Nephron progenitor cell (in vitro differentiated cells): ENCODE results near the gene ZNF397.
A peak's percentile ranks its signal among the peaks of the same experiment; 100 is the strongest.

Experiments
- DNase-seq: peaks from one replicate; pipeline ENCODE4 v3.0.0; 2021
- H3K27ac Mint-ChIP-seq: 2 replicates; pipeline ENCODE4 v1.8.0; 2021; ENCODE audit warnings: mild to moderate bottlenecking, moderate library complexity, mixed read lengths
- H3K27me3 Mint-ChIP-seq: 2 replicates; pipeline ENCODE4 v1.8.0; 2021; ENCODE audit warnings: mild to moderate bottlenecking, low read depth, mixed read lengths; ENCODE audit not compliant: poor library complexity
- H3K36me3 Mint-ChIP-seq: 2 replicates; pipeline ENCODE4 v1.8.0; 2021; ENCODE audit warnings: low read depth, mixed read lengths
- H3K4me1 Mint-ChIP-seq: 2 replicates; pipeline ENCODE4 v1.8.0; 2021; ENCODE audit warnings: mixed read lengths
- H3K4me3 Mint-ChIP-seq: 2 replicates; pipeline ENCODE4 v1.8.0; 2021; ENCODE audit warnings: mild to moderate bottlenecking, moderate library complexity, mixed read lengths
- H3K9me3 Mint-ChIP-seq: 2 replicates; pipeline ENCODE4 v1.8.0; 2021; ENCODE audit warnings: mild to moderate bottlenecking, moderate library complexity, mixed read lengths
- CTCF ChIP-seq: fragments of 200-600 bp; sonication (generic); IDR thresholded peaks from 2 replicates; pipeline ENCODE4 v1.5.0; 2021; ENCODE audit warnings: antibody characterized with exemption

The ZNF397 gene

DNA sequence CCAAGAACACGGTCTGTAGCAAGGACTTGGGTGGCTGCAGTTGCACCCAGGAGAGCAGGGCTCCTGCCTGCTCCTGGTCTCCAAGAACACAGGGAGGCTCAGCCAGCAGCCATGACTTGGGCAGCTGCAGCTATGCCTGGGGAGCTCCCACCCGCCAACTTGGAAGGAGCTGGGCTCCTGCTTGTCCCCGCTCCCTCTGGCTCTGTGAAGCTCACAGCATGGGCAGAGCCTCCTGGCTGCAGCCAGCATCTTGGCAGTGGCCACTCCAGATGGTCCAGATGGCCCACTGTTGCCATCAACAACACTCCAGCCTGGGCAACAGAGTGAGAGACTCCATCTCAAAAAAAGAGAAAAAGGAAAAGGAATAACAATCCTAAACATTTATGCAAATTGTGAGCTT lies 44.0 kb downstream of the ZNF397 start:
- peaks cover 89% of the 10 kb centered on the region for H3K36me3 Mint-ChIP-seq
- no peak for DNase-seq
- no peak overlapping the region for H3K4me3 Mint-ChIP-seq
- peaks cover 8% of the 10 kb centered on the region for H3K27me3 Mint-ChIP-seq
- no peak for TF ChIP-seq CTCF
- H3K27ac Mint-ChIP-seq = no peak overlapping the region
- peaks cover 87% of the 10 kb centered on the region for H3K9me3 Mint-ChIP-seq
- H3K4me1 Mint-ChIP-seq = peaks cover 8% of the 10 kb centered on the region

DNA sequence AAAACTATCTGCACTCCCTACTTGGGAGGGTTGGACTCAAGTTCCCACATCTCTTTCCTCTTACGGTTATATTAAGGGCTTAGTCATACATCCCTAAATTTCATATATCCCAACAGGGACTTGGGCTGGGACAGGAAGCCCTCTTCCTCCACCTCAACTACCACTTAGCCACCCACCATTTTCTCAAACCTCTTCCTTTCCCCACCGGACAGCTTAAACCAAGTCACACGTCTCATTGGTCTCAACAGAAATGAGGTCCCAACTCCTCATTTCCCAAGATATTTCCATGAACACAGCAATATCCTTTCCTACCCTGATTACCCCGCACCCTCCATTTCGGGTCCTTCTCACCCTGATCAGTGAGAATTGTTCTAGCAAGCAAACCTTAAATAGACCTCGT lies 48.5 kb downstream of the ZNF397 start:
- H3K27ac Mint-ChIP-seq = peak overlapping the region; percentile 99
- peaks cover 35% of the 10 kb centered on the region for H3K4me1 Mint-ChIP-seq
- H3K9me3 Mint-ChIP-seq = peaks cover 50% of the 10 kb centered on the region
- DNase-seq = no peak
- H3K27me3 Mint-ChIP-seq = peaks cover 8% of the 10 kb centered on the region
- TF ChIP-seq CTCF = no peak
- peak overlapping the region; percentile 96 for H3K4me3 Mint-ChIP-seq
- H3K36me3 Mint-ChIP-seq = peaks cover 70% of the 10 kb centered on the region

DNA sequence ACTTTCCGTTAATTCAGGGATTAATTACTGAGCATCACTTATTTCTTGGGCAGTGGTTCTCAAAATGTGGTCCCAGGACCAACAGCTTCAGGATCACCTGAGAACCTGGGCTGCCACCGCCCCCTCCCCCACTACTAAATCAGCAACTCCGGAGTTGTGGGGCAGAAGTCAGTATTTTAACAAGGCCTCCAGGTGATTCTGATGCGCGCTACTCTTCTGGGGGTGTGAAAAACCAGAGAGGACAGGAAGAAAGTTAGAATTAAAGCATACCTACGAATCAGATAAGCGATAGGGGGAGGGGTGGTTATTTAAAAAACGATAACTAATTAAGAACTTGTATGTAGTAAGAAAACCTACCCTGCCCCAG lies 48.9 kb downstream of the ZNF397 start:
- Mint-ChIP-seq H3K27ac (peak overlapping the region; percentile 99), H3K36me3 (peaks cover 73% of the 10 kb centered on the region), H3K4me1 (peaks cover 35% of the 10 kb centered on the region), H3K9me3 (peaks cover 49% of the 10 kb centered on the region), H3K27me3 (peaks cover 8% of the 10 kb centered on the region), H3K4me3 (peak overlapping the region; percentile 96)
- TF ChIP-seq CTCF = no peak
- DNase-seq = peak; percentile 15

GRCh38 chr18:35290094-35290735 lies 49.4 kb downstream of the ZNF397 start, which contains the start of gene ZSCAN30:
ZSCAN30 (minus strand) TSS chr18:35290229; CDS start chr18:35264352, 25,877 bp downstream.
- Mint-ChIP-seq H3K4me1 (peaks cover 35% of the 10 kb centered on the region), H3K4me3 (peak within 1 kb of the TSS; percentile 96), H3K27ac (peak within 1 kb of the TSS; percentile 99), H3K27me3 (peaks cover 8% of the 10 kb centered on the region), H3K9me3 (peaks cover 44% of the 10 kb centered on the region), H3K36me3 (peaks cover 73% of the 10 kb centered on the region)
- TF ChIP-seq CTCF = no peak
- peak; percentile 96 for DNase-seq

DNA sequence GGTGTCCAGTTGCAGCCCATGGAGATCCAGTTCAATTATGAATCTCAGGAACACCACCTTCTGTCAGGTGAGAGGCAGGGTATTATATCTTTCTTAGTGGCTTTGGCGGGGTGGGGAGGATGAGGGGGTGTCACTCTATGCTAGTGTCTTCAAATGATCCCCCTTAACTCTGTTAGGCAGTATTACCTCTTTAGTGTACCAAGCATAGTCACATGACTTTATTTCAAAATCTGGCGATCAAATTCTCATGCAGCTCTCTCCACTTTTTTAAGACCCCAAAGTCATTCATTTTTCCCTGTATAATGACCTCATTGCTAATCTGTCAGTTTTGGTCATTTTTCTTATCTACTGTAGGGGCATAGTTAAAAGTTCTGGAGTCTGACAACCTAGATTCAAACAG lies 50.3 kb downstream of the ZNF397 start:
- H3K27ac Mint-ChIP-seq = peak overlapping the region; percentile 99

More for the DNA sequence above, 50.3 kb downstream of the ZNF397 start:
- H3K36me3 Mint-ChIP-seq = peaks cover 73% of the 10 kb centered on the region
- peak overlapping the region; percentile 96 for H3K4me3 Mint-ChIP-seq
- DNase-seq = no peak
- H3K4me1 Mint-ChIP-seq = peaks cover 35% of the 10 kb centered on the region
- H3K27me3 Mint-ChIP-seq = peaks cover 5% of the 10 kb centered on the region
- H3K9me3 Mint-ChIP-seq = peaks cover 37% of the 10 kb centered on the region
- no peak for TF ChIP-seq CTCF
